Measurements from ENCODE around the gene ULK2. TPM values are rescaled to one million over a fixed set of nuclear protein-coding genes. Genes with fewer than 3 reads are reported as not detected.

The ULK2 gene
- total RNA-seq, 1 experiment from 2014 or later, result 12.9 TPM

GRCh38 chr17:19727501-19728078 lies 140.1 kb downstream of the ULK2 start:
- H3K36me3 ChIP-seq (ENCODE audit: insufficient read depth, low read length, poor library complexity, severe bottlenecking), result no peaks in the 10 kb centered on the region
- CTCF ChIA-PET, result no interaction called here
- intact Hi-C loops (cut with micrococcal nuclease; ENCODE audit: unreplicated experiment), result no loop called here

GRCh38 chr17:19726631-19727376 lies 140.9 kb downstream of the ULK2 start:
- ChIA-PET POLR2A (ENCODE audit: low non-redundant PET) (no interaction called here), CTCF (no interaction called here)
- no TSS peak for BruUV-seq (replicated peaks)
- no peak overlapping the region for H3K27ac ChIP-seq (ENCODE audit: low read depth, low read length, poor library complexity, severe bottlenecking)
- no peaks in the 10 kb centered on the region for H3K4me1 ChIP-seq (ENCODE audit: insufficient read depth, low read length, poor library complexity, severe bottlenecking)
- no peaks in the 10 kb centered on the region for H3K9me3 ChIP-seq (ENCODE audit: low read depth, low read length, poor library complexity, severe bottlenecking)
- DNase-seq (ENCODE audit: low spot score), result no peak
- intact Hi-C loops (cut with micrococcal nuclease; ENCODE audit: unreplicated experiment), result no loop called here
- H3K36me3 ChIP-seq (ENCODE audit: insufficient read depth, low read length, poor library complexity, severe bottlenecking), result no peaks in the 10 kb centered on the region
- H3K4me3 ChIP-seq (ENCODE audit: low read depth, low read length, poor library complexity, severe bottlenecking), result no peak overlapping the region
- no peaks in the 10 kb centered on the region for H3K27me3 ChIP-seq (replicated peaks; ENCODE audit: insufficient read depth, low read depth, low read length, poor library complexity)
- no peak for TF ChIP-seq EZH2 (IDR thresholded peaks at IDR 0.05; ENCODE audit: borderline replicate concordance, low read depth, low read length, poor library complexity, severe bottlenecking)
- TF ChIP-seq CTCF (conservative IDR thresholded peaks at IDR 0.05; ENCODE audit: low read depth, low read length), result no peak

More at GRCh38 chr17:19727501-19728078, 140.1 kb downstream of the ULK2 start:
- Histone ChIP-seq H3K9me3 (ENCODE audit: low read depth, low read length, poor library complexity, severe bottlenecking) (no peaks in the 10 kb centered on the region), H3K4me1 (ENCODE audit: insufficient read depth, low read length, poor library complexity, severe bottlenecking) (no peaks in the 10 kb centered on the region), H3K4me3 (ENCODE audit: low read depth, low read length, poor library complexity, severe bottlenecking) (no peak overlapping the region), H3K27me3 (replicated peaks; ENCODE audit: insufficient read depth, low read depth, low read length, poor library complexity) (no peaks in the 10 kb centered on the region), H3K27ac (ENCODE audit: low read depth, low read length, poor library complexity, severe bottlenecking) (no peak overlapping the region)
- POLR2A ChIA-PET (ENCODE audit: low non-redundant PET), result interaction anchor here (0.5 kb wide), 1 partner anchor 17 kb away, joined by 3 read pairs; no protein-coding TSS in a partner anchor
- no peak for DNase-seq (ENCODE audit: low spot score)
- no peak for TF ChIP-seq EZH2 (IDR thresholded peaks at IDR 0.05; ENCODE audit: borderline replicate concordance, low read depth, low read length, poor library complexity, severe bottlenecking)
- no peak for TF ChIP-seq CTCF (conservative IDR thresholded peaks at IDR 0.05; ENCODE audit: low read depth, low read length)
- BruUV-seq (replicated peaks), result no TSS peak

GRCh38 chr17:19725486-19725885 lies 142.2 kb downstream of the ULK2 start:
- CTCF ChIA-PET, result no interaction called here

More at GRCh38 chr17:19725486-19725885, 142.2 kb downstream of the ULK2 start:
- TF ChIP-seq CTCF (conservative IDR thresholded peaks at IDR 0.05; ENCODE audit: low read depth, low read length) (no peak), EZH2 (IDR thresholded peaks at IDR 0.05; ENCODE audit: borderline replicate concordance, low read depth, low read length, poor library complexity, severe bottlenecking) (no peak)
- POLR2A ChIA-PET (ENCODE audit: low non-redundant PET), result no interaction called here
- DNase-seq (ENCODE audit: low spot score), result no peak
- H3K27me3 ChIP-seq (replicated peaks; ENCODE audit: insufficient read depth, low read depth, low read length, poor library complexity), result no peaks in the 10 kb centered on the region
- BruUV-seq (replicated peaks), result no TSS peak
- H3K9me3 ChIP-seq (ENCODE audit: low read depth, low read length, poor library complexity, severe bottlenecking), result no peaks in the 10 kb centered on the region
- H3K36me3 ChIP-seq (ENCODE audit: insufficient read depth, low read length, poor library complexity, severe bottlenecking), result no peaks in the 10 kb centered on the region
- H3K27ac ChIP-seq (ENCODE audit: low read depth, low read length, poor library complexity, severe bottlenecking), result no peak overlapping the region
- intact Hi-C loops (cut with micrococcal nuclease; ENCODE audit: unreplicated experiment), result no loop called here
- H3K4me3 ChIP-seq (ENCODE audit: low read depth, low read length, poor library complexity, severe bottlenecking), result no peak overlapping the region
- H3K4me1 ChIP-seq (ENCODE audit: insufficient read depth, low read length, poor library complexity, severe bottlenecking), result no peaks in the 10 kb centered on the region
